OCI-LY3 (cell line): ENCODE results near the gene TSTD2.

ENCODE experiments used
- EZH2phosphoT487 ChIP-seq: fragments of 200-600 bp; shearing (Covaris generic); IDR thresholded peaks from 2 replicates; pipeline ENCODE4 v1.6.1; 2018; ENCODE audit warnings: antibody characterized with exemption, mixed run types, low read depth
- TF ChIP-seq, protein P1 (sequence below): fragments of 200-600, 300-600 bp; sonication (generic); IDR thresholded peaks from 2 replicates; pipeline ENCODE4 v1.5.1; 2014; ENCODE audit warnings: antibody characterized with exemption, low read length, low read depth

DNA sequence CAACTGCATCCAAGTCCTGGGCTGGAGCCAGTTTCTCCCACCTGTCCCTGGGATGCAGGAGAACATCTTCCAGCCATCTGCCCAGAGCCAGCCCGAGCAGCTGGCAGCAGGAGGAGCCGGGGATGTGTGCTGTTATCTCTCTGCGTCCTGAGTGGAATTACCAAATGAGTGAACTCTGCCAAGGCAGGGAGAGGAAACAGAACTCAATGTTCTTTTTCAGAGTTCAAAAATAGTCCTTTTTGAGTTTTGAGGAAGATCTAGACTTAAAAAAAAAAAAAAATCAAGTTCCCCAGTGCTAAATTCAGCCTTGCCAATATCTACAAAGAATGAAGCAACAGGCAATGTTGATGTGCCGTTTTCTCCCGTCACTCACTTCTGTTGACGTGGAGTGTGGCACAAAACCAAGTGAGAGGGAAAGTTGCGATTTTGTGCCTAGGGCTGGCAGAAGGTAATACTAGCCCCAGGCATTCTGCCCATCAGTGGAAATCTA, 75.5 kb downstream of the TSTD2 start:
- TF ChIP-seq, protein P1, sequence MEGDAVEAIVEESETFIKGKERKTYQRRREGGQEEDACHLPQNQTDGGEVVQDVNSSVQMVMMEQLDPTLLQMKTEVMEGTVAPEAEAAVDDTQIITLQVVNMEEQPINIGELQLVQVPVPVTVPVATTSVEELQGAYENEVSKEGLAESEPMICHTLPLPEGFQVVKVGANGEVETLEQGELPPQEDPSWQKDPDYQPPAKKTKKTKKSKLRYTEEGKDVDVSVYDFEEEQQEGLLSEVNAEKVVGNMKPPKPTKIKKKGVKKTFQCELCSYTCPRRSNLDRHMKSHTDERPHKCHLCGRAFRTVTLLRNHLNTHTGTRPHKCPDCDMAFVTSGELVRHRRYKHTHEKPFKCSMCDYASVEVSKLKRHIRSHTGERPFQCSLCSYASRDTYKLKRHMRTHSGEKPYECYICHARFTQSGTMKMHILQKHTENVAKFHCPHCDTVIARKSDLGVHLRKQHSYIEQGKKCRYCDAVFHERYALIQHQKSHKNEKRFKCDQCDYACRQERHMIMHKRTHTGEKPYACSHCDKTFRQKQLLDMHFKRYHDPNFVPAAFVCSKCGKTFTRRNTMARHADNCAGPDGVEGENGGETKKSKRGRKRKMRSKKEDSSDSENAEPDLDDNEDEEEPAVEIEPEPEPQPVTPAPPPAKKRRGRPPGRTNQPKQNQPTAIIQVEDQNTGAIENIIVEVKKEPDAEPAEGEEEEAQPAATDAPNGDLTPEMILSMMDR, result no peak
- TF ChIP-seq EZH2phosphoT487, result no peak
